ENCODE results near the gene OAF.

DNA sequence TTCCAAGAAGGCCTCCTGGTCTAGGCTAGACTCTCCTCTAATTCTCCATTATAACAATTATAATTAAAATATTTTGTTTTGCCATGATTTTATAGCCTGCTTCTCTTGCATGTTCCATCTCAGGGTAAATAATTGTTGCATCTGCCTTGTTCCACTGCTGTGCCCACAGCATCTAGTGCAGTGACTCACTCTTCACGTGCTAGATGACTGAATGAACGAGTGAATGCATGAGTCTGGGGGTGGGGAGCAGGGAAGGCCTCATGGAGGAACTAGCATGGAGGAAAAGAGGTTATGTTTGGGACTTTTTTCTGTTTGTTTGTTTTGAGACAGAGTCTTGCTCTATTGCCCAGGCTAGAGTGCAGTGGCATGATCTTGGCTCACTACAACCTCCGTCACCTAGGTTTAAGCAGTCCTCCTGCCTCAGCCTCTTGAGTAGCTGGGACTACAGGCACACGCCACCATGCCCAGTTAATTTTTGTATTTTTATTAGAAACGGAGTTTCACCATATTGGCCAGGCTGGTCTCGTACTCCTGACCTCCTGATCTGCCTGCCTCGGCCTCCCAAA is 5.2 kb upstream of the OAF start:
- TF ChIP-seq, protein P1, sequence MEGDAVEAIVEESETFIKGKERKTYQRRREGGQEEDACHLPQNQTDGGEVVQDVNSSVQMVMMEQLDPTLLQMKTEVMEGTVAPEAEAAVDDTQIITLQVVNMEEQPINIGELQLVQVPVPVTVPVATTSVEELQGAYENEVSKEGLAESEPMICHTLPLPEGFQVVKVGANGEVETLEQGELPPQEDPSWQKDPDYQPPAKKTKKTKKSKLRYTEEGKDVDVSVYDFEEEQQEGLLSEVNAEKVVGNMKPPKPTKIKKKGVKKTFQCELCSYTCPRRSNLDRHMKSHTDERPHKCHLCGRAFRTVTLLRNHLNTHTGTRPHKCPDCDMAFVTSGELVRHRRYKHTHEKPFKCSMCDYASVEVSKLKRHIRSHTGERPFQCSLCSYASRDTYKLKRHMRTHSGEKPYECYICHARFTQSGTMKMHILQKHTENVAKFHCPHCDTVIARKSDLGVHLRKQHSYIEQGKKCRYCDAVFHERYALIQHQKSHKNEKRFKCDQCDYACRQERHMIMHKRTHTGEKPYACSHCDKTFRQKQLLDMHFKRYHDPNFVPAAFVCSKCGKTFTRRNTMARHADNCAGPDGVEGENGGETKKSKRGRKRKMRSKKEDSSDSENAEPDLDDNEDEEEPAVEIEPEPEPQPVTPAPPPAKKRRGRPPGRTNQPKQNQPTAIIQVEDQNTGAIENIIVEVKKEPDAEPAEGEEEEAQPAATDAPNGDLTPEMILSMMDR (IDR thresholded peaks at IDR 0.05) = no peak
- no peak for TF ChIP-seq POLR2A (IDR thresholded peaks at IDR 0.05)
- no peak for TF ChIP-seq POLR2AphosphoS5 (IDR thresholded peaks at IDR 0.05)
